ENCODE measurements around the gene ALCAM. TPM values are rescaled to one million over a fixed set of nuclear protein-coding genes. Genes with fewer than 3 reads are reported as not detected.

Gene ALCAM
- total RNA-seq, 4 donors from 2014 or later = 16.8 to 62.0 (median 27.5) TPM

GRCh38 chr3:105465251-105465853 lies 98.6 kb downstream of the ALCAM start:
- TF ChIP-seq CTCF (IDR thresholded peaks at IDR 0.05) = no peak
- no peak for TF ChIP-seq EP300 (IDR thresholded peaks at IDR 0.05)
- TF ChIP-seq POLR2AphosphoS5 (IDR thresholded peaks at IDR 0.05) = no peak
- TF ChIP-seq POLR2A (IDR thresholded peaks at IDR 0.05) = no peak
- Histone ChIP-seq H3K27ac (no peak overlapping the region), H3K9me3 (no peaks in the 10 kb centered on the region), H3K36me3 (no peaks in the 10 kb centered on the region), H3K27me3 (no peaks in the 10 kb centered on the region), H3K4me1 (no peaks in the 10 kb centered on the region), H3K4me3 (no peak overlapping the region)
- no peak for ATAC-seq
- WGBS, 2 donors (ENCODE audit: low coverage in 1 of 2) = 88 to 100% methylated on average over 2 of the region's 2 CpGs

GRCh38 chr3:105466072-105466471 lies 99.4 kb downstream of the ALCAM start:
- WGBS, 2 donors (ENCODE audit: low coverage in 1 of 2) = 89 to 100% methylated on average over 3 of the region's 3 CpGs
- H3K9me3 ChIP-seq = no peaks in the 10 kb centered on the region
- H3K4me1 ChIP-seq = no peaks in the 10 kb centered on the region
- no peak overlapping the region for H3K4me3 ChIP-seq
- H3K27me3 ChIP-seq = no peaks in the 10 kb centered on the region
- no peak overlapping the region for H3K27ac ChIP-seq
- no peaks in the 10 kb centered on the region for H3K36me3 ChIP-seq
- no peak for ATAC-seq
- TF ChIP-seq CTCF (IDR thresholded peaks at IDR 0.05) (no peak), POLR2AphosphoS5 (IDR thresholded peaks at IDR 0.05) (no peak), EP300 (IDR thresholded peaks at IDR 0.05) (no peak), POLR2A (IDR thresholded peaks at IDR 0.05) (no peak)

- no peak overlapping the region for H3K4me3 ChIP-seq
- TF ChIP-seq POLR2A (IDR thresholded peaks at IDR 0.05) = no peak
- no peaks in the 10 kb centered on the region for H3K9me3 ChIP-seq
- H3K4me1 ChIP-seq = no peaks in the 10 kb centered on the region
- no peak for ATAC-seq
- H3K27ac ChIP-seq = no peak overlapping the region
- H3K27me3 ChIP-seq = no peaks in the 10 kb centered on the region
- H3K36me3 ChIP-seq = no peaks in the 10 kb centered on the region
- WGBS, 2 donors (ENCODE audit: low coverage in 1 of 2) = 30 to 36% methylated on average over 2 of the region's 2 CpGs
Measured at GRCh38 chr3:105466495-105467404, 100.0 kb downstream of the ALCAM start.

DNA sequence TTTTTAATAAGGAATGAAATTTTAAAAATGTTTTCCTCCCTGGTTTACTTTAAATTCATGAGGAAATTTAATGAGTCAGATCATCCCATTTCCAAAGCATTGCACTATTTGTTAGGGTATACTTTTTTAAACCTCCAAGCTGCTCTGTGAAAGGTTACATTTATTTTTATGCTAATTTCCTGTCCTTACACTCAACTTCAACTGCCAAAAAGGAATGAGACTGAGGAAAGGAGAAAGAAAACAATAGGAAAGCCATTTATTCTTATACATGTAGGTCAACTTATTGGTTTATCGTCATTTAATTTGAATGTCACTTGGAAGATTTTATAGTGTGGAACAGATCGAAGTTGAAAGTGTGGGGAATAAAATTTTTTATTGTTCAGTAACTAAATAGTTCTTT lies 104.1 kb downstream of the ALCAM start:
- no peaks in the 10 kb centered on the region for H3K27me3 ChIP-seq
- no peaks in the 10 kb centered on the region for H3K36me3 ChIP-seq
- H3K4me1 ChIP-seq = no peaks in the 10 kb centered on the region
- TF ChIP-seq POLR2A (IDR thresholded peaks at IDR 0.05) (no peak), POLR2AphosphoS5 (IDR thresholded peaks at IDR 0.05) (no peak), CTCF (IDR thresholded peaks at IDR 0.05) (no peak), EP300 (IDR thresholded peaks at IDR 0.05) (no peak)
- ATAC-seq = no peak
- no peak overlapping the region for H3K27ac ChIP-seq
- no peak overlapping the region for H3K4me3 ChIP-seq
- no peaks in the 10 kb centered on the region for H3K9me3 ChIP-seq
- WGBS, 2 donors (ENCODE audit: low coverage in 1 of 2) = 54 to 74% methylated on average over 2 of the region's 2 CpGs

- Histone ChIP-seq H3K4me3 (no peak overlapping the region), H3K4me1 (no peaks in the 10 kb centered on the region), H3K27ac (no peak overlapping the region), H3K36me3 (no peaks in the 10 kb centered on the region), H3K27me3 (no peaks in the 10 kb centered on the region), H3K9me3 (peaks cover 0 to 6% (median 0%) of the 10 kb centered on the region in 3 donors)
- TF ChIP-seq POLR2AphosphoS5 (IDR thresholded peaks at IDR 0.05) (no peak), CTCF (IDR thresholded peaks at IDR 0.05) (no peak), POLR2A (IDR thresholded peaks at IDR 0.05) (no peak), EP300 (IDR thresholded peaks at IDR 0.05) (no peak)
- no peak for ATAC-seq
Measured at GRCh38 chr3:105473521-105474223, 107.0 kb downstream of the ALCAM start.
